ENCODE measurements around the gene ADAD2.

DNA sequence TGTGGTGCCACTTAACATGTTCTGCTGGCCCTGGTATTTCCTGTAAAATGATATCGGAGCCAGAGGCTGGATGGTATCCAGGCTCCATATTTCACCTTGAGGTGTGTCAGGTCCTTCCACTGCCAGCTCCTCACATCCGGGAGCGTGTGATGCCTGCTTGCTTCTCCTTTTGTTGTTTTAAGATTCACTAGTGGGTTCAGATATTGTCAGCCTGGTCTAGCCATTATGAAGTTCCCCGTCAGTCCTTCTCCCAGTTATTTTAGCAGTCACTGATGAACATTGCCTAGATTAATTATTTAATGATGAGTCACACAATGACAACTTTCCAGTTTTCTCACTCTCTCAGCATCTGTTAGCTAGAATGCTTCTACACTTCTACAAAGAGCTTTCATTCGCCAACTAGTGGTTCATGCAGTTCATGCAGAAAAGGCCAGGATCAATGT, 34.6 kb upstream of the ADAD2 start:
- TF ChIP-seq POLR2A (IDR thresholded peaks at IDR 0.05; ENCODE audit: low read depth, low read length): no peak
- TF ChIP-seq, protein P1, sequence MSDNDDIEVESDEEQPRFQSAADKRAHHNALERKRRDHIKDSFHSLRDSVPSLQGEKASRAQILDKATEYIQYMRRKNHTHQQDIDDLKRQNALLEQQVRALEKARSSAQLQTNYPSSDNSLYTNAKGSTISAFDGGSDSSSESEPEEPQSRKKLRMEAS (IDR thresholded peaks at IDR 0.05; ENCODE audit: insufficient read depth, insufficient read length): no peak
- TF ChIP-seq POLR2AphosphoS5 (IDR thresholded peaks at IDR 0.05; ENCODE audit: insufficient read depth, low read depth, low read length): no peak
- TF ChIP-seq, protein P2, sequence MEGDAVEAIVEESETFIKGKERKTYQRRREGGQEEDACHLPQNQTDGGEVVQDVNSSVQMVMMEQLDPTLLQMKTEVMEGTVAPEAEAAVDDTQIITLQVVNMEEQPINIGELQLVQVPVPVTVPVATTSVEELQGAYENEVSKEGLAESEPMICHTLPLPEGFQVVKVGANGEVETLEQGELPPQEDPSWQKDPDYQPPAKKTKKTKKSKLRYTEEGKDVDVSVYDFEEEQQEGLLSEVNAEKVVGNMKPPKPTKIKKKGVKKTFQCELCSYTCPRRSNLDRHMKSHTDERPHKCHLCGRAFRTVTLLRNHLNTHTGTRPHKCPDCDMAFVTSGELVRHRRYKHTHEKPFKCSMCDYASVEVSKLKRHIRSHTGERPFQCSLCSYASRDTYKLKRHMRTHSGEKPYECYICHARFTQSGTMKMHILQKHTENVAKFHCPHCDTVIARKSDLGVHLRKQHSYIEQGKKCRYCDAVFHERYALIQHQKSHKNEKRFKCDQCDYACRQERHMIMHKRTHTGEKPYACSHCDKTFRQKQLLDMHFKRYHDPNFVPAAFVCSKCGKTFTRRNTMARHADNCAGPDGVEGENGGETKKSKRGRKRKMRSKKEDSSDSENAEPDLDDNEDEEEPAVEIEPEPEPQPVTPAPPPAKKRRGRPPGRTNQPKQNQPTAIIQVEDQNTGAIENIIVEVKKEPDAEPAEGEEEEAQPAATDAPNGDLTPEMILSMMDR (IDR thresholded peaks at IDR 0.05; ENCODE audit: extremely low read depth in 1 of 2, insufficient read depth in 1 of 2, low read depth in 1 of 2, low read length in 2 of 2): no peak
- TF ChIP-seq JUN (IDR thresholded peaks at IDR 0.05; ENCODE audit: borderline replicate concordance, insufficient read depth, insufficient read length, low read depth): no peak
- no peak for TF ChIP-seq FOS (IDR thresholded peaks at IDR 0.05; ENCODE audit: borderline replicate concordance, insufficient read depth, low read length)
- no peak for TF ChIP-seq MYC (IDR thresholded peaks at IDR 0.05; ENCODE audit: low read depth, low read length)
